Measurements from ENCODE around the gene ZNF524. TPM values are rescaled to one million over a fixed set of nuclear protein-coding genes. Genes with fewer than 3 reads are reported as not detected.

Gene ZNF524
- total RNA-seq, 1 experiment from 2014 or later: 5.5 TPM

GRCh38 chr19:55605637-55606470 is 5.8 kb downstream of the ZNF524 start, which contains the start of gene ZNF865:
Gene ZNF865 (plus strand): TSS chr19:55605647. CDS start chr19:55613619, 7,972 bp downstream.
- TF ChIP-seq CREM (CRISPR knock-in tag; IDR thresholded peaks at IDR 0.05): no peak
- 0 out of 2 replicates have a peak, but pooled peaks have one; percentile 14 for TF ChIP-seq CTCF (IDR thresholded peaks at IDR 0.05)
- TF ChIP-seq IRF2 (CRISPR knock-in tag; IDR thresholded peaks at IDR 0.05; ENCODE audit: borderline replicate concordance, low read depth): no peak
- peak; percentile 43 for ATAC-seq
- Mint-ChIP-seq H3K4me3 (peak within 1 kb of the TSS; percentile 98), H3K27me3 (ENCODE audit: low read depth) (no peaks in the 10 kb centered on the region), H3K4me1 (peaks cover 27% of the 10 kb centered on the region), H3K36me3 (peaks cover 22% of the 10 kb centered on the region), H3K27ac (peak within 1 kb of the TSS; percentile 99), H3K9me3 (no peaks in the 10 kb centered on the region)
- ChIA-PET POLR2A (interaction anchor here (0.7 to 1.9 kb wide), 9 partner anchors 13 to 121 kb away, joined by 3 to 10 read pairs (median 5); partner anchors contain the start of genes NAT14 and ZNF784), CTCF (interaction anchor here (0.5 to 4.4 kb wide), 44 partner anchors 7 to 516 kb away, joined by 3 to 55 read pairs (median 4); partner anchors contain the start of genes CCDC106, ISOC2, U2AF2 and ZNF579)
- peak; percentile 81 for DNase-seq (ENCODE audit: low spot score)

GRCh38 chr19:55606471-55606787 is 6.3 kb downstream of the ZNF524 start:
- ATAC-seq: no peak
- CTCF ChIA-PET: interaction anchor here (0.5 to 4.4 kb wide), 38 partner anchors 9 to 515 kb away, joined by 3 to 55 read pairs (median 5); partner anchors contain the start of genes CCDC106, ISOC2, U2AF2 and ZNF579
- H3K4me3 Mint-ChIP-seq: peak overlapping the region; percentile 98

More at GRCh38 chr19:55606471-55606787, 6.3 kb downstream of the ZNF524 start:
- Mint-ChIP-seq H3K36me3 (peaks cover 22% of the 10 kb centered on the region), H3K27me3 (ENCODE audit: low read depth) (no peaks in the 10 kb centered on the region), H3K9me3 (no peaks in the 10 kb centered on the region), H3K27ac (peak overlapping the region; percentile 99), H3K4me1 (peaks cover 21% of the 10 kb centered on the region)
- POLR2A ChIA-PET: interaction anchor here (0.8 to 1.9 kb wide), 7 partner anchors 14 to 110 kb away, joined by 3 to 10 read pairs (median 5); partner anchors contain the start of gene ZNF784
- no peak for DNase-seq (ENCODE audit: low spot score)
- TF ChIP-seq PREB (CRISPR knock-in tag; IDR thresholded peaks at IDR 0.05; ENCODE audit: borderline replicate concordance): no peak
- TF ChIP-seq E2F5 (CRISPR knock-in tag; IDR thresholded peaks at IDR 0.05): no peak
- TF ChIP-seq SMAD3 (CRISPR knock-in tag; IDR thresholded peaks at IDR 0.05; ENCODE audit: borderline replicate concordance): no peak
- no peak for TF ChIP-seq FOXP1 (CRISPR knock-in tag; IDR thresholded peaks at IDR 0.05; ENCODE audit: borderline replicate concordance)
- no peak for TF ChIP-seq KAT7 (CRISPR knock-in tag; IDR thresholded peaks at IDR 0.05; ENCODE audit: borderline replicate concordance)
- no peak for TF ChIP-seq AFF4 (CRISPR knock-in tag; IDR thresholded peaks at IDR 0.05; ENCODE audit: borderline replicate concordance)
- TF ChIP-seq USF1 (CRISPR knock-in tag; IDR thresholded peaks at IDR 0.05): no peak
- no peak for TF ChIP-seq AR (CRISPR knock-in tag; IDR thresholded peaks at IDR 0.05)
- no peak for TF ChIP-seq ZBTB21 (CRISPR knock-in tag; IDR thresholded peaks at IDR 0.05; ENCODE audit: borderline replicate concordance)

Data from WTC11 (cell line).